ENCODE data around the gene KRTAP12-4.
"Not testable (repeated sequence)": the region's sequence is repeated elsewhere in the genome, so short reads cannot be mapped to it uniquely, and the experiment has no call there.

KRTAP12-4 gene

GRCh38 chr21:44656868-44657267 lies 2.4 kb upstream of the KRTAP12-4 start:
- no peak for DNase-seq (ENCODE audit: low read depth in 2 of 2)

GRCh38 chr21:44653656-44654575 lies 543 bp downstream of the KRTAP12-4 start:
- DNase-seq (ENCODE audit: low read depth in 2 of 2): no peak

- no peak for DNase-seq (ENCODE audit: low read depth in 2 of 2)
Measured at GRCh38 chr21:44653123-44653522, 1.3 kb downstream of the KRTAP12-4 start.

GRCh38 chr21:44650973-44651675 lies 3.3 kb downstream of the KRTAP12-4 start:
- no peak for DNase-seq (ENCODE audit: low read depth in 2 of 2)

- no peak for DNase-seq (ENCODE audit: low read depth in 2 of 2)
Measured at GRCh38 chr21:44650265-44650972, 4.0 kb downstream of the KRTAP12-4 start.

- no peak for DNase-seq (ENCODE audit: low read depth in 2 of 2)
Measured at GRCh38 chr21:44649521-44650100, 4.8 kb downstream of the KRTAP12-4 start.

- no peak for DNase-seq (ENCODE audit: low read depth in 2 of 2)
Measured at GRCh38 chr21:44648557-44649311, 5.7 kb downstream of the KRTAP12-4 start.

GRCh38 chr21:44647222-44647552 lies 7.3 kb downstream of the KRTAP12-4 start:
- DNase-seq (ENCODE audit: low read depth in 2 of 2): no peak

- not testable (repeated sequence) for DNase-seq (ENCODE audit: low read depth in 2 of 2)
Measured at GRCh38 chr21:44646366-44647221, 7.9 kb downstream of the KRTAP12-4 start, which contains the start of gene KRTAP10-11. TSS of gene KRTAP10-11 (plus strand) at chr21:44646414. CDS start at chr21:44646459, 45 bp downstream.

GRCh38 chr21:44644878-44645277 lies 9.6 kb downstream of the KRTAP12-4 start:
- no peak for DNase-seq (ENCODE audit: low read depth in 2 of 2)

- DNase-seq (ENCODE audit: low read depth in 2 of 2): no peak
Measured at GRCh38 chr21:44643741-44644310, 10.6 kb downstream of the KRTAP12-4 start.

GRCh38 chr21:44640761-44641160 lies 13.7 kb downstream of the KRTAP12-4 start:
- DNase-seq (ENCODE audit: low read depth in 2 of 2): no peak

- DNase-seq (ENCODE audit: low read depth in 2 of 2): no peak
Measured at GRCh38 chr21:44639331-44639655, 15.2 kb downstream of the KRTAP12-4 start.

- not testable (repeated sequence) for DNase-seq (ENCODE audit: low read depth in 2 of 2)
Measured at GRCh38 chr21:44638506-44639330, 15.7 kb downstream of the KRTAP12-4 start.

- DNase-seq (ENCODE audit: low read depth in 2 of 2): not testable (repeated sequence)
Measured at GRCh38 chr21:44637851-44638348, 16.6 kb downstream of the KRTAP12-4 start.

- DNase-seq (ENCODE audit: low read depth in 2 of 2): no peak
Measured at GRCh38 chr21:44637018-44637850, 17.2 kb downstream of the KRTAP12-4 start, which contains the start of gene KRTAP10-10. TSS of gene KRTAP10-10 (plus strand) at chr21:44637356. CDS start at chr21:44637418, 62 bp downstream.

- DNase-seq (ENCODE audit: low read depth in 2 of 2): no peak
Measured at GRCh38 chr21:44636209-44637017, 18.0 kb downstream of the KRTAP12-4 start.

Measured in stimulated activated CD4-positive, alpha-beta T cell treated with anti-CD3 and anti-CD28 coated beads, Interleukin-15, amount 100 ng/mL, for 48 hours (primary cell).